Mesendoderm (in vitro differentiated cells): ENCODE data around the gene ARID1B.
A peak's percentile ranks its signal among the peaks of the same experiment; 100 is the strongest.

Experiments
- DNase-seq: peaks from one replicate; pipeline ENCODE4 v3.0.0; 2013
- H2AK5ac ChIP-seq: 2 replicates; pipeline ENCODE4 v1.6.1; 2013; ENCODE audit warnings: low read length, inconsistent platforms
- H2BK120ac ChIP-seq: 2 replicates; pipeline ENCODE4 v1.6.1; 2013; ENCODE audit warnings: low read depth, mild to moderate bottlenecking, low read length, moderate library complexity, mixed read lengths
- H2BK15ac ChIP-seq: replicated peaks from 2 replicates; pipeline ENCODE4 v1.6.1; 2013; ENCODE audit warnings: low read depth, mild to moderate bottlenecking, moderate library complexity
- H2BK5ac ChIP-seq: 2 replicates; pipeline ENCODE4 v1.6.1; 2013; ENCODE audit warnings: low read length, inconsistent platforms
- H3K18ac ChIP-seq: 2 replicates; pipeline ENCODE4 v1.6.1; 2013; ENCODE audit warnings: mild to moderate bottlenecking, low read length, mixed read lengths
- H3K23ac ChIP-seq: one replicate; pipeline ENCODE4 v1.6.1; 2013; ENCODE audit warnings: low read length
- H3K27ac ChIP-seq: 2 replicates; pipeline ENCODE4 v1.5.1; 2013; ENCODE audit warnings: low read depth, mild to moderate bottlenecking, inconsistent platforms, low read length, moderate library complexity
- H3K27me3 ChIP-seq: 2 replicates; pipeline ENCODE4 v1.6.1; 2013; ENCODE audit warnings: low read length, control low read depth, mild to moderate bottlenecking, inconsistent platforms; ENCODE audit not compliant: insufficient read depth, poor library complexity
- H3K36me3 ChIP-seq: 2 replicates; pipeline ENCODE4 v1.6.1; 2013; ENCODE audit warnings: low read length, inconsistent platforms; ENCODE audit not compliant: control insufficient read depth, insufficient read depth
- H3K4ac ChIP-seq: one replicate; pipeline ENCODE4 v1.6.1; 2013; ENCODE audit warnings: low read depth, mild to moderate bottlenecking, low read length, moderate library complexity
- H3K4me1 ChIP-seq: 2 replicates; pipeline ENCODE4 v1.6.1; 2013; ENCODE audit warnings: low read depth, low read length, inconsistent platforms; ENCODE audit not compliant: control insufficient read depth
- H3K4me2 ChIP-seq: 2 replicates; pipeline ENCODE4 v1.6.1; 2013; ENCODE audit warnings: low read length
- H3K4me3 ChIP-seq: 2 replicates; pipeline ENCODE4 v1.5.1; 2013; ENCODE audit warnings: mild to moderate bottlenecking, low read length
- H3K56ac ChIP-seq: one replicate; pipeline ENCODE4 v1.6.1; 2013; ENCODE audit warnings: low read length
- H3K79me1 ChIP-seq: 2 replicates; pipeline ENCODE4 v1.6.1; 2013; ENCODE audit warnings: low read length, inconsistent platforms
- H3K79me2 ChIP-seq: 2 replicates; pipeline ENCODE4 v1.6.1; 2013; ENCODE audit warnings: mild to moderate bottlenecking, low read length; ENCODE audit not compliant: control insufficient read depth, insufficient read depth
- H3K9ac ChIP-seq: 2 replicates; pipeline ENCODE4 v1.6.1; 2013; ENCODE audit warnings: low read length, inconsistent platforms
- H4K5ac ChIP-seq: one replicate; pipeline ENCODE4 v1.6.1; 2013; ENCODE audit warnings: low read length
- H4K8ac ChIP-seq: one replicate; pipeline ENCODE4 v1.6.1; 2013; ENCODE audit warnings: low read depth, mild to moderate bottlenecking, control low read depth, low read length, moderate library complexity
- WGBS: extraction: QIAGEN DNeasy Blood & Tissue Kit; methylation state at CpG from one replicate; pipeline ENCODE4 v1.1.7; 2013; ENCODE audit warnings: low lambda C conversion rate, missing lambda C conversion rate; ENCODE audit not compliant: insufficient coverage; ENCODE audit errors: extremely low coverage; 5-methylcytosine and 5-hydroxymethylcytosine counted together

The ARID1B gene

DNA sequence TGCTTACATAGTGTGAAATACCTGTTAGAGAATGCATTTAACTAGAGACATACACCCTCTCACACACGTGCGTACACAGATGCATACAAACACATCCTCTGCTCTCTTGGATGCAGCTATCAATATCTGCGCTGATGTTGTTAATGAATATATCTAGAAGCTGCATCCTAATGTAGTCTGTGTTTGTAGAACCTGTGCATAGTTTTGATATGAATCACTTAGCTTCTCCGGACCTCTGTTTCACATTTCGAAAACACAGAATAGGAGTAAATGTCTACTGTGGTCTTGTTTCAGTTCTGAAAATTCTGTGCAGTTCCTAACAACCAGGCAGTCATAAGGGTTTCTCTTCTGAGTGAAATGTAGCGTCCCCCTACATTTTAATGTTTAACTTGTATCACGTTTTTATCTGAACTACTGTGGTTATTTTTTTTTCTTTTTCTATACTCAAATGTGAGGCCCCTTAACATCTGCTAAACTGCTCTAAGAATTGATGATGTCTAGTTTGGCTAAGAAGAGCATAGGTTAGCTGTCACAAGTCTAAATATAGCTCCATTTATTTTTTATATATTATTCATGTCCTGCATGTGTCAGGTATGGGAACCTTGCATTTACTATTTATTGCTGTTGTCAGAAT is 291.6 kb downstream of the ARID1B start:
- H3K36me3 ChIP-seq, result no peaks in the 10 kb centered on the region
- no peak overlapping the region for H3K56ac ChIP-seq
- no peak overlapping the region for H2AK5ac ChIP-seq
- H3K18ac ChIP-seq, result no peak overlapping the region
- H3K79me2 ChIP-seq, result peaks cover 2% of the 10 kb centered on the region
- H3K9ac ChIP-seq, result no peak overlapping the region
- H4K5ac ChIP-seq, result no peak overlapping the region
- H3K4me2 ChIP-seq, result no peak overlapping the region
- no peak overlapping the region for H3K27ac ChIP-seq
- H3K23ac ChIP-seq, result no peak overlapping the region
- no peak overlapping the region for H2BK5ac ChIP-seq
- H3K4ac ChIP-seq, result no peak overlapping the region
- no peaks in the 10 kb centered on the region for H3K27me3 ChIP-seq
- peaks cover 2% of the 10 kb centered on the region for H3K79me1 ChIP-seq
- no peak overlapping the region for H2BK120ac ChIP-seq
- peaks cover 3% of the 10 kb centered on the region for H3K4me1 ChIP-seq
- H3K4me3 ChIP-seq, result no peak overlapping the region
- no peak overlapping the region for H2BK15ac ChIP-seq
- WGBS, result no CpG with 5 or more reads among the region's 7 CpGs
- DNase-seq, result no peak
- H4K8ac ChIP-seq, result no peak overlapping the region

DNA sequence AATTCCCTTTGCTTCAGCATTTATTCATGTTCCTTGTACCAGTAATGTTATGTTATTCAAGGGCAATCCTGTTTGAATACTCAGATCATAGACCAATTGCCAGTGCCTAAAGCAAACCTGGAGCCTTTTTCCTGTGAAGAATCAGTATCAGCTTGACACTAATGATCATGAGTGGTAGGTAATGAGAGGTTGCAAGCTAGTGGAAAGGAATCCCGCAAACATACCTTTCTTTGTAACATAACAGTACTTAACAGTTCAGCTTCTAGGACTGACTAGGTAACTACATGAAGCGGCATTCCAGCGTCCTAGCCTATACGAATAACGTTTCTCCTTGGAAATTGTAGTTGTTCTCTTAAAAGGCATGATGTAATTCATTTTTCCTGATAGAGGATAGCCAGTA is 292.4 kb downstream of the ARID1B start:
- H3K79me1 ChIP-seq, result peaks cover 2% of the 10 kb centered on the region
- no peaks in the 10 kb centered on the region for H3K36me3 ChIP-seq
- H3K4me3 ChIP-seq, result no peak overlapping the region
- H3K18ac ChIP-seq, result no peak overlapping the region
- peaks cover 2% of the 10 kb centered on the region for H3K79me2 ChIP-seq
- no peaks in the 10 kb centered on the region for H3K27me3 ChIP-seq
- no peak overlapping the region for H3K4ac ChIP-seq
- no peak overlapping the region for H3K4me2 ChIP-seq
- peak; percentile 51 for DNase-seq
- H3K27ac ChIP-seq, result no peak overlapping the region
- no peak overlapping the region for H2AK5ac ChIP-seq
- H3K9ac ChIP-seq, result no peak overlapping the region
- H2BK5ac ChIP-seq, result no peak overlapping the region
- no peak overlapping the region for H3K56ac ChIP-seq
- H3K4me1 ChIP-seq, result peaks cover 3% of the 10 kb centered on the region
- no peak overlapping the region for H4K8ac ChIP-seq
- H3K23ac ChIP-seq, result no peak overlapping the region
- no peak overlapping the region for H2BK15ac ChIP-seq
- no peak overlapping the region for H4K5ac ChIP-seq
- no CpG with 5 or more reads among the region's 5 CpGs for WGBS
- H2BK120ac ChIP-seq, result no peak overlapping the region

DNA sequence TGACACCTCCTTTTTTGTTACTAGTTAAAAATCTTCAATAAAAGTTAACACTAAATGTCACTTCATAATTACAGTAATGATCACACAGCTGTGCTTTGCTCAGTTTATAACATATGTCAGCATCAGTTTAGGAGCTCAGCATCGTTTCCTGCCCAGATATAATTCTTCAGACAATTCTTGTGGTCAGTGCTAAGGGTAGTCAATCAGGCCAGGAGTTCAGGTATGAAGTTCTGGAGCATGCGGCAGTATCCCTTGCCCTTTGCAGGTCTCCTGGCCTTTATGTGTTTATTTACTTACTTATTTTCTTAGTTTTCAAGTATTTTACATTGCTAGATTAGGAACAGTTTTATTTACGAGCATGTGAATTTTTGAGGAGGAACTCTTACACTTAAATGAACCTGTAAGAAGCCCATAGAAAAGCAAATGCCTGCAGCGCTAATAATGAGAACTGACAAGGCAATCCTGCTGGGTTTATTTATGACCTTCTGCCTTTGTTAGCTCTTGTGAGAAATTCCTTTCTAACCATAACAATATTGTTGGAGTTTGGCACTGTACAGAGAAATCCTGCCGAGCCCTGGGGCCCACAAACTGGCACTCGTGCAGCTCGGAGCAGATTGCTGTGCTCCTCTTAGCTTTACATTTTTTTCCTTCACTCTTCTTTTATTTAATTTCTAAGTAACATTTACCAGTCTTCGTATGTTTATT is 293.4 kb downstream of the ARID1B start:
- Histone ChIP-seq H2BK5ac (no peak overlapping the region), H3K36me3 (no peaks in the 10 kb centered on the region), H3K9ac (no peak overlapping the region), H3K18ac (no peak overlapping the region), H3K4me1 (peaks cover 3% of the 10 kb centered on the region), H3K27ac (no peak overlapping the region), H2AK5ac (no peak overlapping the region), H3K79me2 (peaks cover under 1% of the 10 kb centered on the region), H3K23ac (no peak overlapping the region), H3K4me3 (no peak overlapping the region), H3K4ac (no peak overlapping the region), H4K5ac (no peak overlapping the region), H3K56ac (no peak overlapping the region), H3K79me1 (peaks cover 3% of the 10 kb centered on the region), H4K8ac (no peak overlapping the region), H2BK15ac (no peak overlapping the region), H3K4me2 (no peak overlapping the region), H3K27me3 (no peaks in the 10 kb centered on the region), H2BK120ac (no peak overlapping the region)
- DNase-seq, result no peak
- no CpG with 5 or more reads among the region's 8 CpGs for WGBS

DNA sequence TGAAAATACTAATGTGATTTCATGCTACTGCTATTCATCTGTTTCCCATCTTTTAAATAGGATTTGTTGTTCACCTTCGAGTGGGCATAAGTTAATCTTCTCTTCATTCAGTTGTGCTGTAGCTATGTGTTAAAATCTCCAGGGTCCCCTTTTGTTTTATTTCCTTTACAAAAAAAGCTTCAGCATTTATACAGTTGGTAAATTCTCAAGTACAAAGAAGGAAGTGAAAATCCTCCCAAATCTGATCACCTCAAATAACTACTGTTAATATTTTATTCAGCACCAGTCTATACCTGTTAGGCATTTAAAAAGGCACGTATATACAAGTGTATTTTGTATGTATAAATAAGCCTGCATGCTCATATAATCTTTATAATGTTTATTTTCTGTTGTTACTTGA is 294.9 kb downstream of the ARID1B start:
- no peaks in the 10 kb centered on the region for H3K36me3 ChIP-seq
- H3K4me1 ChIP-seq, result peaks cover 3% of the 10 kb centered on the region
- WGBS, result no CpG with 5 or more reads among the region's 2 CpGs
- no peak overlapping the region for H2BK120ac ChIP-seq
- DNase-seq, result no peak
- H4K5ac ChIP-seq, result no peak overlapping the region
- H2AK5ac ChIP-seq, result no peak overlapping the region
- no peak overlapping the region for H2BK5ac ChIP-seq
- no peaks in the 10 kb centered on the region for H3K79me2 ChIP-seq
- H3K79me1 ChIP-seq, result peaks cover 3% of the 10 kb centered on the region
- H3K4me3 ChIP-seq, result no peak overlapping the region
- no peak overlapping the region for H3K4ac ChIP-seq
- H3K9ac ChIP-seq, result no peak overlapping the region
- H3K27ac ChIP-seq, result no peak overlapping the region
- no peak overlapping the region for H3K4me2 ChIP-seq
- no peak overlapping the region for H3K23ac ChIP-seq
- H3K56ac ChIP-seq, result no peak overlapping the region
- H3K27me3 ChIP-seq, result no peaks in the 10 kb centered on the region
- no peak overlapping the region for H3K18ac ChIP-seq
- H2BK15ac ChIP-seq, result no peak overlapping the region
- H4K8ac ChIP-seq, result no peak overlapping the region

DNA sequence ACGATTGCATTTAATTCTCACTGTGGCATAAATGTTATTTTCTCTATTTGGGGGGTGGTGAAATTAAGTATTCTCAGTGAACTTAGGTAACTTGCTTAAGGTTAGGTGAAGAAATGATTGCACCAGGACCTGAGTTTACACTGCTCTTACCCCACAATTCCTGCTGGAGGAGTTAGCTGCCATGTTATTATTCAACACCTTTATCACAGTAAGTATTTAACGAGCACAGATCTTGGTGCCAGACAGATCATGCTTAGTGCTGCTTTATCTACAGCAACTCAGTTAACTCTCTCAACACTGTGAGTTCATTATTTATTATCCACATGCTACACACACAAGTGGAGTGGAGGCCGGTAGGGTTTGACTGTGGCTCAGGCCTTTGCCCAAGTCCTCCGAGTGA is 296.4 kb downstream of the ARID1B start:
- no peaks in the 10 kb centered on the region for H3K27me3 ChIP-seq
- no peak overlapping the region for H3K56ac ChIP-seq

More for the DNA sequence above, 296.4 kb downstream of the ARID1B start:
- Histone ChIP-seq H3K4me1 (no peaks in the 10 kb centered on the region), H3K4me2 (no peak overlapping the region), H2AK5ac (no peak overlapping the region), H2BK120ac (no peak overlapping the region), H3K27ac (no peak overlapping the region), H2BK5ac (no peak overlapping the region), H3K9ac (no peak overlapping the region), H3K4ac (no peak overlapping the region), H4K8ac (no peak overlapping the region), H3K79me1 (peaks cover 2% of the 10 kb centered on the region), H3K18ac (no peak overlapping the region), H3K23ac (no peak overlapping the region), H3K79me2 (no peaks in the 10 kb centered on the region), H3K36me3 (no peaks in the 10 kb centered on the region), H3K4me3 (no peak overlapping the region), H4K5ac (no peak overlapping the region), H2BK15ac (no peak overlapping the region)
- DNase-seq, result peak; percentile 62
- WGBS, result no CpG with 5 or more reads among the region's 4 CpGs
